Adrenal gland (tissue), 12 donors: ENCODE measurements around the gene MUC12. TPM values are rescaled to one million over a fixed set of nuclear protein-coding genes. Genes with fewer than 3 reads are reported as not detected.
A peak's percentile ranks its signal among the peaks of the same experiment; 100 is the strongest.
"Not testable (repeated sequence)": the region's sequence is repeated elsewhere in the genome, so short reads cannot be mapped to it uniquely, and the experiment has no call there.

ENCODE experiments used
- DNase-seq, 7 donors: peaks; one replicate each; pipeline ENCODE4 v3.0.0-alpha.2; 2019 to 2020
- H3K27ac ChIP-seq, 5 donors: fragments of 200-600 bp; sonication (generic) in 4 of 5; 1 replicate in 3 of 5; 2 replicates in 2 of 5; pipeline versions ENCODE4 v1.5.1 to v1.8.0; 2016 to 2020; ENCODE audit warnings: mild to moderate bottlenecking in 1 of 5
- H3K27me3 ChIP-seq: fragments of 200-600 bp; 2 replicates; pipeline ENCODE4 v1.8.0; 2021
- H3K36me3 ChIP-seq, 2 donors: fragments of 200-600 bp; replicated peaks in 1 of 2; 1 replicate in 1 of 2; 2 replicates in 1 of 2; pipeline versions ENCODE4 v1.5.1 to v1.8.0; 2018 to 2022
- H3K4me1 ChIP-seq, 2 donors: fragments of 200-600 bp; replicated peaks in 1 of 2; 1 replicate in 1 of 2; 2 replicates in 1 of 2; pipeline versions ENCODE4 v1.5.1 to v1.8.0; 2018 to 2021
- H3K4me3 ChIP-seq, 4 donors: fragments of 200-600 bp; sonication (generic) in 3 of 4; one replicate each; pipeline ENCODE4 v1.5.1; 2016 to 2018
- H3K9me3 ChIP-seq, 3 donors: fragments of 200-600 bp; sonication (generic) in 1 of 3; replicated peaks in 1 of 3; 1 replicate in 2 of 3; 2 replicates in 1 of 3; pipeline versions ENCODE4 v1.5.1 to v1.8.0; 2016 to 2021
- CTCF ChIP-seq, 6 experiments: fragments of 450-650 bp in 4 of 6; fragments of 200-600 bp in 2 of 6; sonication (generic) in 1 of 6; IDR thresholded peaks; 1 replicate in 5 of 6; 2 replicates in 1 of 6; pipeline versions ENCODE4 v1.5.1 to v1.8.0; 2016 to 2021; ENCODE audit warnings: antibody characterized with exemption in 6 of 6, mild to moderate bottlenecking in 2 of 6, moderate library complexity in 1 of 6
- POLR2A ChIP-seq, 2 donors: fragments of 450-650 bp; IDR thresholded peaks; one replicate each; pipeline ENCODE4 v1.6.1; 2017; ENCODE audit warnings: antibody characterized with exemption in 2 of 2, mild to moderate bottlenecking in 2 of 2, moderate library complexity in 1 of 2
- WGBS, 4 donors: extraction: QIAGEN DNeasy Blood & Tissue Kit in 2 of 4; methylation state at CpG; one replicate each; pipeline versions ENCODE4 v1.1.5 to v1.1.7; 2013 to 2017; 5-methylcytosine and 5-hydroxymethylcytosine counted together
- intact Hi-C, 2 donors: fragments of 100-400 bp; cut with DNase I; formaldehyde crosslinking; loops; one replicate each; pipeline versions ENCODE4 v1.14.1 to v1.15.0; 2022 to 2023
- polyA plus RNA-seq, 3 donors: library from polyadenylated mRNA; stranded (reverse); fragments of 200-250 nt in 2 of 3; fragments of 350-450 nt in 1 of 3; fragmentation: Illumina TruSeq in 1 of 3; extraction: RNeasy Lipid Tissue Mini Kit (QIAGEN cat#74804) in 1 of 3; gene quantifications; one replicate each; pipeline ENCODE4 v1.2.3, GENCODE V29; 2013 to 2014
- total RNA-seq, 9 donors: library from RNA; depleted of rRNA in 4 of 9; stranded (reverse); fragments of >200 nt in 4 of 9; fragments of 120-200 nt in 1 of 9; fragmentation: NEBNext Ultra II Directional in 1 of 9; extraction: Animal tissue kit (Norgen Biotek cat#: 25700) in 1 of 9; gene quantifications; one replicate each; pipeline versions ENCODE4 v1.1.0 to v1.2.4, GENCODE V29; 2013 to 2023
- donor health status: healthy with polysubstance abuse.
- donor health status: Bipolar disorder and iron deficiency.
- donor health status: DM: yes; HTN: yes; CAD: no.
- donor health status: DM: no; HTN: no; CAD: no.
- donor health status: DM: no; HTN: no; CAD: no.
- donor health status: DM: yes; HTN: yes; CAD: no.

MUC12 gene
- total and polyA plus RNA-seq, 12 donors = 0.07 to 3.3 (median 0.66) TPM; not detected in 4

GRCh38 chr7:101031082-101031481 lies 61.7 kb downstream of the MUC12 start:
- TF ChIP-seq POLR2A (IDR thresholded peaks at IDR 0.05) (no peak), CTCF (IDR thresholded peaks at IDR 0.05) (no peak)
- Histone ChIP-seq H3K4me1 (no peaks in the 10 kb centered on the region), H3K27ac (no peak overlapping the region), H3K27me3 (no peaks in the 10 kb centered on the region), H3K36me3 (no peaks in the 10 kb centered on the region), H3K9me3 (no peaks in the 10 kb centered on the region), H3K4me3 (no peak overlapping the region)
- 18 to 30% (median 25%) methylated on average over 7 of the region's 7 CpGs for WGBS, 4 donors
- no peak for DNase-seq
- intact Hi-C loops = no loop called here

GRCh38 chr7:101035941-101036340 lies 66.6 kb downstream of the MUC12 start:
- WGBS, 4 donors = 47 to 73% (median 67%) methylated on average over 4 of the region's 4 CpGs
- intact Hi-C loops = no loop called here
- Histone ChIP-seq H3K27ac (no peak overlapping the region), H3K36me3 (no peaks in the 10 kb centered on the region), H3K27me3 (peaks cover 7% of the 10 kb centered on the region), H3K9me3 (no peaks in the 10 kb centered on the region), H3K4me3 (no peak overlapping the region), H3K4me1 (no peaks in the 10 kb centered on the region)
- no peak for TF ChIP-seq CTCF (IDR thresholded peaks at IDR 0.05)
- TF ChIP-seq POLR2A (IDR thresholded peaks at IDR 0.05) = no peak
- no peak for DNase-seq

DNA sequence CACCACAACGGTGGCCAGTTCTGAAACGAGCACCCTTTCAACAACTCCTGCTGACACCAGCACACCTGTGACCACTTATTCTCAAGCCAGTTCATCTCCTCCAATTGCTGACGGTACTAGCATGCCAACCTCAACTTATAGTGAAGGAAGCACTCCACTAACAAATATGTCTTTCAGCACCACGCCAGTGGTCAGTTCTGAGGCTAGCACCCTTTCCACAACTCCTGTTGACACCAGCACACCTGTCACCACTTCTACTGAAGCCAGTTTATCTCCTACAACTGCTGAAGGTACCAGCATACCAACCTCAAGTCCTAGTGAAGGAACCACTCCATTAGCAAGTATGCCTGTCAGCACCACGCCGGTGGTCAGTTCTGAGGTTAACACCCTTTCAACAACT lies 71.9 kb downstream of the MUC12 start:
- H3K4me1 ChIP-seq, H3K36me3 ChIP-seq, H3K4me3 ChIP-seq, intact Hi-C loops, DNase-seq, H3K27ac ChIP-seq, H3K9me3 ChIP-seq: not testable (repeated sequence)
- 70 to 80% (median 79%) methylated on average over 6 of the region's 6 CpGs for WGBS, 4 donors
- H3K27me3 ChIP-seq = peaks cover 21% of the 10 kb centered on the region

- no peaks in the 10 kb centered on the region for H3K36me3 ChIP-seq
- H3K9me3 ChIP-seq = no peaks in the 10 kb centered on the region
- peaks cover 18% of the 10 kb centered on the region for H3K27me3 ChIP-seq
- TF ChIP-seq CTCF (IDR thresholded peaks at IDR 0.05) (no peak), POLR2A (IDR thresholded peaks at IDR 0.05) (no peak)
- intact Hi-C loops = loop anchor here (2.0 kb wide), 1 partner anchor 92 kb away; no protein-coding TSS in a partner anchor
- H3K4me1 ChIP-seq = no peaks in the 10 kb centered on the region
- 0 to 20% (median 18%) methylated on average over 4 to 9 of the region's 9 CpGs for WGBS, 4 donors
- no peak overlapping the region for H3K4me3 ChIP-seq
- DNase-seq = peak; percentile 45 to 74 (median 67)
- no peak overlapping the region for H3K27ac ChIP-seq
Observed at GRCh38 chr7:101058355-101058754, 89.0 kb downstream of the MUC12 start.

DNA sequence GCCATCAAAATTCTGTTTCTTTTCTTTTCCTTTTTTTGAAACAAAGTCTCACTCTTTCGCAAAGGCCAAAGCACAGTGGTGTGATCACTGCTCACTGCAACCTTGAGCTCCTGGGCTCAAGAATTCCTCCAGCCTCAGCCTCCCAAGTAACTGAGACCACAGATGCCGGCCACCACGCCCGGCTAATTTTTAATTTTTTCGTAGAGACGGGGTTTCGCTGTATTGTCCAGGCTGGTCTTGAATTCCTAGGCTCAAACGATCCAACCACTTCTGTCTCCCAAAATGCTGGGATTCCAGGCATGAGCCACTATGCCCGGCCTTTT lies 90.2 kb downstream of the MUC12 start:
- intact Hi-C loops = loop anchor here (2.0 kb wide), 1 partner anchor 93 kb away; no protein-coding TSS in a partner anchor
- Histone ChIP-seq H3K27me3 (peaks cover 18% of the 10 kb centered on the region), H3K4me1 (no peaks in the 10 kb centered on the region), H3K4me3 (no peak overlapping the region), H3K36me3 (no peaks in the 10 kb centered on the region), H3K27ac (no peak overlapping the region), H3K9me3 (no peaks in the 10 kb centered on the region)
- 25 to 33% (median 28%) methylated on average over 9 of the region's 9 CpGs for WGBS, 4 donors
- TF ChIP-seq CTCF (IDR thresholded peaks at IDR 0.05) (peak in 1 of 6 experiments; percentile 37), POLR2A (IDR thresholded peaks at IDR 0.05) (no peak)
- no peak for DNase-seq
